Esophagus muscularis mucosa (tissue), 4 donors: ENCODE results near the gene DNM3.

Experiments used
- CTCF ChIP-seq, 3 experiments: fragments of 200-600 bp in 2 of 3; fragments of 450-650 bp in 1 of 3; sonication (generic) in 2 of 3; IDR thresholded peaks; one replicate each; pipeline ENCODE4 v1.5.1; 2017 to 2019; ENCODE audit warnings: antibody characterized with exemption in 3 of 3, mild to moderate bottlenecking in 2 of 3, moderate library complexity in 1 of 3
- EP300 ChIP-seq: sonication (generic); formaldehyde crosslinking; IDR thresholded peaks from one replicate; pipeline ENCODE4 v1.6.1; 2017; ENCODE audit warnings: antibody characterized with exemption
- POLR2A ChIP-seq: fragments of 450-650 bp; IDR thresholded peaks from one replicate; pipeline ENCODE4 v1.6.1; 2017; ENCODE audit warnings: antibody characterized with exemption, moderate library complexity, mild to moderate bottlenecking, low read depth

- TF ChIP-seq CTCF (IDR thresholded peaks at IDR 0.05) (no peak), POLR2A (no peak), EP300 (no peak)
These were observed 61.2 kb downstream of the DNM3 start for GRCh38 chr1:171902527-171902926.
